GM18511 (cell line): ENCODE measurements around the gene CA5A.

Experiments used
- ATAC-seq: cut with Tn5 transposase; IDR thresholded peaks from one replicate; pipeline ENCODE4 v1.9.1; 2021; ENCODE audit warnings: mild to moderate bottlenecking, moderate library complexity; ENCODE audit not compliant: unreplicated experiment

Gene CA5A

GRCh38 chr16:87964049-87964659, 27.8 kb upstream of the CA5A start:
- ATAC-seq: no peak

GRCh38 chr16:87963400-87963799, 27.1 kb upstream of the CA5A start:
- no peak for ATAC-seq

- no peak for ATAC-seq
Observed at GRCh38 chr16:87961623-87962022, 25.3 kb upstream of the CA5A start.

- no peak for ATAC-seq
Observed at GRCh38 chr16:87960852-87961251, 24.5 kb upstream of the CA5A start.

- ATAC-seq: no peak
Observed at GRCh38 chr16:87960296-87960695, 24.0 kb upstream of the CA5A start.

GRCh38 chr16:87959391-87959990, 23.2 kb upstream of the CA5A start:
- no peak for ATAC-seq

- ATAC-seq: no peak
Observed at GRCh38 chr16:87958632-87959031, 22.3 kb upstream of the CA5A start.

GRCh38 chr16:87957296-87958094, 21.2 kb upstream of the CA5A start:
- ATAC-seq: no peak

- no peak for ATAC-seq
Observed at GRCh38 chr16:87956365-87957231, 20.3 kb upstream of the CA5A start.

GRCh38 chr16:87956098-87956364, 19.7 kb upstream of the CA5A start:
- no peak for ATAC-seq

- no peak for ATAC-seq
Observed at GRCh38 chr16:87955302-87956097, 19.2 kb upstream of the CA5A start.

- ATAC-seq: no peak
Observed at GRCh38 chr16:87954826-87955225, 18.5 kb upstream of the CA5A start.

- no peak for ATAC-seq
Observed at GRCh38 chr16:87954361-87954760, 18.0 kb upstream of the CA5A start.

- ATAC-seq: no peak
Observed at GRCh38 chr16:87953308-87954215, 17.2 kb upstream of the CA5A start.

GRCh38 chr16:87952751-87953150, 16.4 kb upstream of the CA5A start:
- no peak for ATAC-seq

- ATAC-seq: peak; percentile 18
Observed at GRCh38 chr16:87951552-87952538, 15.5 kb upstream of the CA5A start.

- ATAC-seq: peak; percentile 90
Observed at GRCh38 chr16:87950765-87951551, 14.6 kb upstream of the CA5A start, which contains the start of gene BANP. Gene BANP, plus strand, starts transcription at chr16:87951434. Its CDS starts 23,682 bp downstream, at chr16:87975116.
